SK-MEL-5 (cell line): ENCODE results near the gene TCF12. TPM values are rescaled to one million over a fixed set of nuclear protein-coding genes. Genes with fewer than 3 reads are reported as not detected.

Experiments used
- DNase-seq: peaks from one replicate; pipeline ENCODE4 v3.0.0-alpha.2; 2016; ENCODE audit warnings: low read depth, low spot score
- in situ Hi-C: cut with HindIII; loops from 2 replicates; pipeline ENCODE4 v1.10.0; 2016; ENCODE audit warnings: low sequenced_read_pairs, high pct_unique_total_duplicates, low pct_unique_long_range_greater_than_20kb
- total RNA-seq: library from RNA; depleted of rRNA; stranded (reverse); fragments of >200 nt; shearing (Covaris generic); gene quantifications from 2 replicates; pipeline ENCODE4 v1.2.3, GENCODE V29; 2014

Gene TCF12
- total RNA-seq, 1 experiment from 2014 or later, result 90.2 TPM

DNA sequence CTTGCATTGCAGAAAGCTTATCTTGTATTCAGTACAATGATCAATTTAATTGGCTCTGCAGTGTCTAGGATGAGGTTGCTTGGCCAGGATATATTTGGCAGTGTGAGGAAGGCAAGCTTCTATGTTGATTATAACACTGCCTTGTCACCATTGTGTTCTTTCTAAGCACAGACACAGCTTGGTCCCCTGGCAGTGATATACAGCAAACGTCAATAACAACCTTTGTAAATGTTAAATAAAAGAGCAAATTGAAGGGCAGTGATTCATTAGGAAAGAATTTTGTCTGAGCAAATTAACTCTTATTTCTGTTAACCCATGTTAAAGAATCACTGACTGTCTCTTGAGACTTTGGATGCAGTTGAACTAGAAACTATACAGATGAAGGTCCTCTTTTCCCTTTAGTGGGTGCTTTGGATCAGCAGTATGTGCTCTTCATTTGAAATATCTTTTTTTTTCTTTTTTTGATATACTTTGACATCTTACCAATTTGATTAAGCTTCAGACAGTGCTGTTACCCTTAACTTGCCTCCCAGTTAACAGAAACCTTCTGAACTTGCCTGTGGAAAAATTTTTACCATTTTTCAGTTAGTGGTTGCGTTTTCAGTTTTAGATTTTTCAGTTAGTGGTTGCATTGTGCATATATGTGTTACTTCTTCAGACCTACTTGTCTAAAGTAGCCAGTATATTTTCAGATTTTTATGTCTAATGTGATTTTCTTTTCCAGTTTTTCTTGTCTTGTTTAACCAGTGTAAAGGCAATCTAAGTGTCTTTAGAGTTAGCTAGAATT is 199.8 kb downstream of the TCF12 start:
- DNase-seq, result peak; percentile 88

DNA sequence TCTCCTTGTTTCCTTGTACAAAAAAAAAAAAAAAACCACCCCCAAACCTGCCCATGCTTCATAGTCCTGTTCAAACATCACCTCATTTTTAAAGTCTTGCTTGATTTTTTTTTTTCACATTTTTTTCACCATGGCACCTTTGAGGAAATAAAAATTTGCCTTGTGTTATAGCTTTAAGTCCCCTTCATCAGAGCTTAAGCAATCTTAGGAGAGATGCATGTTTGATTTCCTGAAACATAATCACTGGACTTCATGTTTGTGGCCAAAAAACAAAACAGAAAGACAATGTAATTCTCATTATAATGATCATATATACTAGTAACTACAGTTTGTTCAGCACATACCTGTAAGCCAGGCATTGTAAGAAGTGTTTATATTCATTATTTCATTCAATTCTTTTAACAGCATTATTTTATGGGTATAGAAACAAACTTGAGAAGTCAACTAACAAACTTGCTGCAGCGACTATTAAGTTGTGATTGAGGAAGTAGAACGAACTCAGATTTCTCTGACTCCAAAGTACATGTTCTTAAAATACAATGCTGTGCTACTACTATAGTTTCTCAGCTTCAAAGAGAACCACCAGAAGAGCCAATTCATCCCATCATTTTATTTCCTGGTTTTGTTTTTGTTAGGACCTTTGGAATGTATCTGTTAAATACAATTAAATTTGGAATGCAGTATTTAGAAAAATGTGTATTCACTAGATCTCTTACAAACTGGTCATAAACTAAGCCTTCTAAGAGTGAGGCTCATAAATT is 203.8 kb downstream of the TCF12 start:
- in situ Hi-C loops, result no loop called here
- DNase-seq, result no peak

More for the DNA sequence above, 199.8 kb downstream of the TCF12 start:
- in situ Hi-C loops, result no loop called here

DNA sequence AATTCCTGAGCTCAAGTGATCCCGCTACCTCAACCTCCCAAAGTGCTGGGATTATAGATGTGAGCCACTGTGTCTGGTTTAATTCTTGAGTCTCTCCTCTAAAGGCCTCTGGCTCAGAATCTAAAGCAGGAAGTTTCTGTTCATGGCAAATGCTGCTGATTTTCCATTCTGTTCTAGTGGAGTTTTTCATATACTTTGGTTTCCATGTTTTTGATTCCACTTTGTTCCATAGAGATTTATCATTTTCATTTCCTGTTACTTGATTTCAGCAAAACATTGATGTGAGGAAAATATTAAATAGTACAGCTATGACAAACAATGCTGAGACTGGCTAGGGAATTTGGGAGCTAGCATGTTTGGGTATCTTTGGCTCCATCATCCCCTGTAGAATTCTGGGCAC is 205.6 kb downstream of the TCF12 start:
- DNase-seq, result no peak
- in situ Hi-C loops, result no loop called here

DNA sequence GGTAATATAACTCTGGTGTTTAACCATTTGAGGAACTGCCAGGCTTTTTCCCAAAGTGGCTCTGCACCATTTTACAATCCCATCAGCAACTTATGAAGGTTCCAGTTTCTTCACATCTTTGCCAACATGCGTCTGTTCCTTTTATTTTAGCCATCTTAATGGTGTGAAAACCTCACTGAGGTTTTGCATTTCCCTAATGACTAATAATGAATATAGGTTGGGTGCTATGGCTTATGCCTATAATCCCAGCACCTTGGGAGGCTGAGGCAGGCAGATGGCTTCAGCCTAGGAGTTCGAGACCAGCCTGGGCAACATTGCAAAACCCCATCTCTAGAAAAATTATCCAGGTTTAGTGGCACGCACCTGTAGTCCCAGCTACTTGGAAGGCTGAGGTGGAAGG is 210.6 kb downstream of the TCF12 start:
- in situ Hi-C loops, result no loop called here
- DNase-seq, result no peak

DNA sequence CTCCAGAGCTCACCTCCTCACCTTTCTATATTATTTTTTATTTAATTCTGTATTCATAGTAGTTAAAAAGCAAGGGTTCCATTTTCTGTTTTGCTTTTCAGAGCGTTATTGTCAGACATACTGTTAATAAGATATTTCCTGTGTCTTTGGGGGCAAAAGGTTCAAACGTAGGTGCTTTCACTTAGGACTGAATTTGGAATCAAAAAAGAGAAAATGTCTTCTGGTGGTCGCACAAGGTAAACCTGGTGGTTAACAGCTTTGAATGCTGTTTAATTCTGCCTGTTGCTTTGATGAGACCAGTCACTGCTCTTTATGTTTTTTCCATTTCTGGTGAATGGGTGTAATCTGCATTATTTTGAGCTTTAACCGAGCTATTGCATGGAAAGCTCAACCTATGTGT is 212.5 kb downstream of the TCF12 start:
- DNase-seq, result no peak
- in situ Hi-C loops, result no loop called here

DNA sequence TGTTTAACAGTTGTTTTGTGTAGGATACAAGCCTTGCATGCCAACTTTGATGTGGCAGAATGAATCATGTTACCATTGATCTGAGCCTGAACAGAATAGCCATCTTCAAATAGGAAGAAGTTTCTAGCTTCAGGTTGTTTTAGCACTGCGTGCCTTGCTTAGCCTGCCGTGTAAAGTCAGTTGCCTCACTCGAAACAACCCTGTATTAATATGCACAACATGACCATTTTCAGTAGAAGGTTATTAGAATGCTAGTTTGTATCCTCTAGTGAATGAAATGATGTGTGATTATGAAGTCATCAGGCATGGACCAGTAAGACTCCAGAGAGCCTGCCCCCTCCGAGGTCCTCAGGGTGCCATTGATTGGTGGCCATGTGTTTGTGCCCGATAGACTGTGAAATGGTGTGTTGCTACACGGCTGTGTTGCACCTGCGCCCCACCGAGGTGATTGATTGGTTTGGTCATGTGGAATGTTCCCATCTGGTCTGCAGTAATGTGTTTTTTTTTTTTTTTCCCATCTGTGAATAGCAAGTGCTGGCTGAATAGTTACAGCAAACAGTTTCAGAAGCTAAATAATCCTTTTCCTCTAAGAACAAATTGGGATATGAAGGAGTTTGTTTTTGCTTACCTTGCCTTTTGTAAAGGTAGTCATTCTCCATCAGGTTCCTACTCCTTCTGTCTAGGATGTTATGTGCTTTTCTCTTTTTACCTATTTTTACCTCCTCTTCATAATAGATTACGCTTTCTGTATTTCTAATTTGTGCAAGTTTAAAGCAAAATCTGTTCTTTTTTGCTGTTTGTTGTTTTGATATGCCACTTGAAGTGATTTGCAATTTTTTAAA is 214.9 kb downstream of the TCF12 start:
- in situ Hi-C loops, result no loop called here
- no peak for DNase-seq

DNA sequence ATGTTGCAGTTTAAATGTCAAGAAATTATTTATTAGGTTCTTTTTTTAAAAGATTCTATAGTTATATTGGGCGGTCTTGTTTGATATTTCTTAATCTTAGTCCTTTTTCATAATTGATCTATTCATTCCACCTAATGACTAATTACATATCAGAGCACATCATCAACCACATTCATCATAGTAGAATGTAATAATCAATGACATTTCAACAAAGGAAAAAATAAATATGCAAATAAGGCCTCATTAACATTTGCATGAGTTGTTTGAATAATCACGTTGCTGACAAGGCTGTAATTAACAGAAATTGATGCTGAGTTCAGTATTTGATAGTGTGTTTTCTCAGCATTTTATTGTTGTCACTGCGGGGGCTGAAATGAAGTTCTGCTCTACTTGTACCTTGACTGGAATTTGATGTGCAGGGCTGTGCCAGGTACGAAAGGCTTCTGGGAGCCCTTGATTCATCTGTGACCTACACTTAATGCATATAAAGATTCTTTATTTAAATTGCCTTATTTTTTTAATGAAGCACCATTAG is 215.7 kb downstream of the TCF12 start:
- DNase-seq, result no peak
- in situ Hi-C loops, result no loop called here

DNA sequence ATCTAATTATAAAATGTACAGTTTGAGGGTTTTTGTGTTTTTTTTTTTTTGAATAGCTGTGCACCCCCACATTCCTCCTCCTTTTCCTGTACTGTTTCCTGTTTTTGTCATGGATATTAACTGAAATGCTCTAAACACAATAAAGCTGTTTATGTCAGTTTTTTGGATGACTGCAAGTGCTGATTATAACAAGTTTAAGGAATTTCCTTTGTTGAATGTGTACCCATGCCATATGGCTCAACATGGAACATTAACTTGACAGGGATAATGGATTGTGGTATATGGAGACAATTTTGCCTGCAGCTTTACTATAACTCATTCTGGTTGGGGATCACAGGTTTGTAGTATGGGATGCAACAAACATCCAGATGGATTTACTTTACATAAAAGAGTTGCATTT is 216.4 kb downstream of the TCF12 start:
- DNase-seq, result no peak
- in situ Hi-C loops, result no loop called here

DNA sequence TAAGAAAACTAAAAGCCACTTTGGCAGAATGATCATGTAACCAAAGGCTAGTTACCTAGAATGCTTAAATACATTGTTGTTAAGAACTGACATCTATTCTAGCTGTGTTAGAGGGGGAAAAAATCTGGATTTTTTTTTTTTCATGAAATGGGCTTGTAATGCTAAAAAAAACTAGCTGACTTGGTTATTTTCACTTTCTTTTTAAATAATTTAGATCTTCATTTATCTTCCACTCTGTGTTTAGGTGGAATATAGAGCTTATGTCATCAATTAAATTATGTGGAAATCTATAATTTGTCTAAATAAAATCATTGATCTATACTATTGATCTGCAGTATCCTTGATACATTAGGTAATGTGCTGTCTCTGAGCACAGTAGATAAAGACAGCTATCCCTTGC is 217.4 kb downstream of the TCF12 start:
- DNase-seq, result no peak
- in situ Hi-C loops, result no loop called here

DNA sequence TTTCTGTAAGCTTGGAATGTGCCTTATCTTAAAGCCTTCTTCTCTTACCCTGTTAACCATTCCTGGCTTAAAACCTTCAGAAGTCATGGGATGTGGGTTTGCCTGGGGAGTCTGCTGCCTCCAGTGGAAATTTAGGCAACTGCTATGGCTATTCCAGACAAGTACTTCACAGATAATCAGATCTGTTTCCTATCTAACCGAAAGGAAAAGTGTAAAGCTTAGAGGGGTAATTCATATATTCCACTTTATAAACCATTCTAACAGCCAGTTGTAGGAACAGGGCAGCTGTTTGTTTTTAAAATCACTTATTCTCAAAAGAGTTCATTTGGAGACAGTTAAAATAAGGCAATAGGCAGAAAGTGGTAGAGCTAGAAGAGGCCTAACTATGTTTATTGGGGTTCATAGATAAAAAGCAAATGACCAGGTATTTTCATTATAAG is 219.9 kb downstream of the TCF12 start:
- DNase-seq, result peak; percentile 82
- in situ Hi-C loops, result no loop called here

DNA sequence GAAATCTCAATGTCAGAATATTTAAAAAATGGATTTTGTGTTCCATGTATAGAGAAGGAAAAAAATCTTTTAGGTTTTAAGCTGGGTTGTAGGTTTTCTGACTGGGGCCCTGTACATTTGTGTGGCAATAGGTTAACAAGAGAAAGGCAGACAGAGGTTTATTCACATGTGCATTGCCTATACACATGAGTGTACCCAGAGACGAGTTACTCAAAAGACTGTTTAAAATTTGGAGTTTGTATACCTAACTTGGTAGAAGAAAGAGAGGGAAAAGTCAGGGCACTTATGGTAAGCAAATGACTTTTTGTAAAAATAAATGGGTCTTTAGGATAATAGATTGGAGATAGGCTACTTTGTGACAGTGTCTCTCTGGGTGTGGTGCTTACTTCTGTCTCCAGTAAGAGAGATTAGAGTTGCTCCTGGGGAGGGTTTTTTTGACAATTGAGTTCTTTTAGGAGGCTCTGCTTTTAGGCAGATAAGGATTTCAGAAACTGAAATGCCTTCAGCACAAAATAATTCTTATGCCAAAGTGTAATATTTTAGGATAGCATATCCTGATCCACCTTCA is 225.2 kb downstream of the TCF12 start:
- in situ Hi-C loops, result no loop called here
- DNase-seq, result no peak

DNA sequence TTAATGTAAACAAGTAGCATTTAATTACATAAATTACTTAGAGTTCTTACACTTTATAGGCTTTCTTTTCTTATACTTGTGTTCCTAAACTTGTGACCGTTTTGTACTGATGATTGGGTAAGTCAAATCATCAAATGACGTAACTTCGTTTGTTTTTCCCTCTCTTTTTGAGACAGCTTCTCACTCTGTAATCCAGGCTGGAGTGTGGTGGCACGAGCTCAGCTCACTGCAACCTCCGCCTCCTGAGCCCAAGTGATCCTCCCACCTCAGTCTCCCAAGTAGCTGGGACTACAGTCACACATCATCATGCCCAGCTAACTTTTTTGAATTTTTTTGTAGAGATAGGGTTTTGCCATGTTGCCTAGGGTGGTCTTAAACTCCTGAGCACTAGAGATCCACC is 226.0 kb downstream of the TCF12 start:
- no peak for DNase-seq
- in situ Hi-C loops, result no loop called here

DNA sequence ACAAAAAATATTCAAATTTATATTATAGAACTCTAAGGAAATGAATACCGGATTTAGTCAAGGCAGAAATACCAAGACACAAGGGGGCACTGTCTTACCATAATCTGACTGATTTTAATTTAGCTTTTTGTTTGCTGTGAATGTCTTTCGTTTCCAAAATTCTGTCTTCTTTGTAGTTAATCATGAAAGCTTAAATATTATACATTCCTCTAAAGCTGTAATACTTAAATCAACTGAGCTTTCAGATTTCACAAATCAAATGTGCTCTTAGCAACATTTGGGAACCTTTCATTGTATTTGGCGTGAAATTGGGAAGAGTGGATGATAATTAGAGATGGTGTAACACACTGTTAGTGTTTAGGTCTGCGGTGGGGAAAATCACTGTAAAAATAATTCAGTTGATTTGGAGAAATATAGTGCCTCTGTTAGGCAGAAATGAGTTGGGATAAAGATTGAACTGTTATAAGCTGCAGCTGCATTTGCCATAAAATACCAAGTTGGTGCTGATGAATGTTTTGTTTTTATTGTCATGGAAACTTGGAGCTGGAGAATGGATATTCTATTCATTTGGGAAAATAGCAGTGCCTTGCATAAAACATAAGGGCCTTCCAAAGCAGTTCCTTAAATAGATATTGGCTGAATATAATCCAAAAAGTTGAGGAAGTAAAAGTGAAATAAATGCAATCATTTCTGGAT is 228.2 kb downstream of the TCF12 start:
- in situ Hi-C loops, result no loop called here
- peak; percentile 62 for DNase-seq

DNA sequence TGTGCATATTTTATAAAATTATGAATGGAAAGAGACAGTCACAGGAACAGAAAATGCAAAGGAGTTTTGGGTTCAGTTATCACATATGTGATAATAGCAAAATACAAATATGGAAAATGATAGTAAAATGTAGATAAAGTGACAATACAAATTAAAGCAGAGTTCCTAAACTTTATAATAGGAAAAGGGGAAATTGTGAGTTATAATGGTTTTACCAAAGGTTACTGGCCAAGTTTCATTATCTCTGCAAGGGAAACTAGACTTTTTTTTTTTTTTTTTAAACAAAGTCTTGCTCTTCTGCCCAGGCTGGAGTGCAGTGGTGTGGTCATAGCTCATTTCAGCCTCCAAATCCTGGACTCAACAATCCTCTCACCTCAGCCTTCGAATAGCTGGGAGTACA is 229.2 kb downstream of the TCF12 start:
- DNase-seq, result no peak
- in situ Hi-C loops, result no loop called here

DNA sequence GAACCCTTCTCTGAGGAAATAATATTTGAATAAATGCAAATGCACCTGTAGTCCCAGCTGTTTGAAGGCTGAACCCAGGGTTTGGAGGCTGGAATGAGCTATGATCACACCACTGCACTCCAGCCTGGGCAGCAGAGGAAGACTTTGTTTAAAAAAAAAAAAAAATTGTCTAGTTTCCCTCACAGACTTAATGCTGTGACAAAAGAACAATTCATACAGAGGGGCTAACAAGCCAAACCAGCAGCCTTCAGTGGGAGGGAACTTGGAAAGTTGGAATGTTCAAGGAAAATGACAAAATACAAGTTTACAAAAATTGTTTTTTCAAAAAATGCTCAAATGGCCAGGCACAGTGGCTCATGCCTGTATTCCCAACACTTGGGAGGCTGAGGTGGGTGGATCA is 229.8 kb downstream of the TCF12 start:
- no peak for DNase-seq
- in situ Hi-C loops, result no loop called here

DNA sequence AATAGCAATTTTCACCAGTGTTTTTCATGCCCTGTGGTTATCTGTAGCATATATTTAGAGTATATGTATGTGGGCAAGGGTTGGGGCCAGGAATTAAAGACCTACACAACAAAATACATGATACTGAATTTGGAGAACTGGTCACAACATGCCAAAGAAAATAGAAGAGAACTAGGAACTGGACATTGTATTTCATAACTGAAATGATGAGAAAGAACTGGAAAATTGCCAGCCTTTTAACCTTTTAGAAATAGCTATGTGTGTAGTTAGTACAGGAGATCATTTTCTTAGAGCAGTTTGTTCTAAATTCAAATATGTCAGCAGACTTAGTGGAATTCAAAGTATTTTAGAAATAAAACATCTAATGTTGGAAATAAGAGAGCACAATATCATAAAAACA is 230.8 kb downstream of the TCF12 start:
- in situ Hi-C loops, result no loop called here

More for the DNA sequence above, 230.8 kb downstream of the TCF12 start:
- DNase-seq, result no peak
